HG02763 (cell line): Measurements from ENCODE around the gene ELF1.
A peak's percentile ranks its signal among the peaks of the same experiment; 100 is the strongest.
"Not testable (repeated sequence)": the region's sequence is repeated elsewhere in the genome, so short reads cannot be mapped to it uniquely, and the experiment has no call there.

Source experiments
- ATAC-seq: cut with Tn5 transposase; IDR thresholded peaks from one replicate; pipeline ENCODE4 v1.9.1; 2021; ENCODE audit warnings: mild to moderate bottlenecking, moderate library complexity; ENCODE audit not compliant: unreplicated experiment

The ELF1 gene

GRCh38 chr13:40960716-40961115 lies 58.4 kb downstream of the ELF1 start:
- ATAC-seq, result no peak

GRCh38 chr13:40958655-40959054 lies 60.5 kb downstream of the ELF1 start:
- ATAC-seq, result no peak

DNA sequence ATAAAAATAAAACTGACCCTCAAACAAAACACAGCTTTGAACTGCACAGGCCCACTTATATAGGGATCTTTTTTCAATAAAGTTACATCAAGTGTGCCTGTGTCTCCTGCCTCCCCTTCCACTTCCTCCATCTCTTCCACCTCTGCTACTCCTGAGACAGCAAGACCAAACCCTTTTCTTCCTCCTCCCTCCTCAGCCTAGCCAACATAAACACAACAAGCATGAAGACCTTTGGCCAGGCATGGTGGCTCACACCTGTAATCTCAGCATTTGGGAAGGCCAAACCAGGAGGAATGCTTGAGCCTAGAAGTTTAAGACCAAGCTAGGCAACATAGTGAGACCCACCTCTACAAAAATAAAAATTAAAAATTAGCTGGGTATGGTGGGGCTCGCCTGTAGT lies 72.6 kb downstream of the ELF1 start:
- no peak for ATAC-seq

DNA sequence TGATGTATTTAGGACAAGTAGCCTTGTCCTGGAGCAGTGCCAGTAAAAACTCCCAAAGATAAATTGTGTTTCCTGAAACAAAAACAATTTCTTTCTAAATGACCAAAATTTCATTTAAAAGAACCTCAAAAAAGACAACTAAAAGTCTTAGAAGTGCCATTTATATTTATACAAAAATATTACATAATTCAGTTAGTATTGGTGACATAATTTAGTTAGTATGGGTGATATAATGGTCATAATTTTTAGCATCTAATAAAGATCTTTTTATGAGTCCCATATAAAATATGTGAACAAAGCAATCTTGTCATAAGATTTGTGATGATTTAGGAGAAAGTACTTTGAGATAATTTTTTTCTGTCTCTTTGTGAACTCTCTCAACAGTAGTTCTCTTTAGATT lies 76.0 kb downstream of the ELF1 start:
- ATAC-seq, result no peak

GRCh38 chr13:40941581-40941980 lies 77.5 kb downstream of the ELF1 start:
- no peak for ATAC-seq

DNA sequence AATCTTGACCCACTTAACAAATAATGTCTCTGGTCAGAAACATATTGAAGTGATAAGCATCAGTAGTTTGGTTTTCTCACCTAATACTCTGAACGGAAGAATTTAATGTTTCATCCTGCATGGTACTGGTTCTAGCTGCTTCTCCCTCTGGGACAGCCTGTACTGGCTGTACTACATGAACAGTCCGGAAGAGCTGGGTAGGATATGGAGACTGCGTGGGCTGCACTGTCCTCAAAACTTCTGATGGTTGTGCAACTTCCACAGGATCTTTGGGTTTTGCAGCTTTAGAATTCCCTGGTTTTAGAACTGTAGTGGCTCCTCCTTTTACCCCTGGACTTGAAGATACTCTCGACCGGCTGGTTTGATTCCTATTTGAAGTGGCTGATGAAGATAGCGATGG lies 78.3 kb downstream of the ELF1 start:
- ATAC-seq, result no peak

DNA sequence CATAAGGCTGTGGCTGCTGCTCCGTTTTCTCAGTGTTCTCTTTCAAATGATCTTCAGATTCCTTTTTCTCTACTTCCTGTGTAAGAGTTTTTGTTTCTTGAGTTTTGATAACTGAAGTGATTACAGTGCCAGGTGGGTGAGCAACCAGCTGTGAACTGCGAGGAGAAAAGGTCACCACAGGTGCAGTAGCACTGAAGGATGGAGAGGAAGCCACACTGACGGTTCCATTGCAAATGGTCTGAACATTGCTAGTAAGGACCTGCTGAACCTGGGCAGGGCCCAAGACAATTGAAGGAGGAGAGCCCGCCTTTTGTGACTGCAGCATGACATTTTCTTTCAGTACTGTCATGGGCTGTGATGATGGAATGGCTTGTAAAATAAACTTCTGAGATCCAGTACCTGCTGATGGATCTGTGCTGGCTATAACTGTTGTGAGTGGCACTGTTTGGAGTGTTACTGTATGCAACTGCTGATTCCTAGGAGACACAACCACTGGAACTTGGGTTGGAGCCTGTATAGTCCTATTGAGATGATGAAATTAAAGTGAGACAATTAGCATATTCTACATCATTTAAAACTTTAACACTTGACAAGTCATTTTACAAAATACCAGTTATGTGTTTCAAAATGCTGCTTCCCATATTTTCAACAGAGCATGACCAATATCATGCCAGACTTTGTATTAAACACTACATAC lies 85.5 kb downstream of the ELF1 start:
- peak; percentile 66 for ATAC-seq

DNA sequence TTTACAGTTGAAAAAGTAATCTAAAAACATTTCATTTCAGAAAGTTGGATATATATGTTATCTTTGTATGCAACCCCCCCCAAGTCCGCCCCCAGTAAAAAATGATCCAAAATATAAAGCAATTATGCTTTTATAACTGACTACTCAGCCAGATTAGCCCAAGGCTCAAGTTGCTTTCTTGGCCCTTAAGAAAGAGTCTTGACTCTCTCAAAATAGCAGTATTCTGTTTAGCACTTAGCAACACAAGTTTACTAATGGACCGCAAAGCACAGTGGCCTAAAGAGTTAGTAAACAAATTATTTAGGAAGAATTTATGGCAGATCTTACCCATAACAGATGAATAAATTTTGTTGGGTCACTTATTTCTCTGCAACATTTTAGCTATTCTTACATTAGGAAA lies 86.9 kb downstream of the ELF1 start:
- no peak for ATAC-seq

DNA sequence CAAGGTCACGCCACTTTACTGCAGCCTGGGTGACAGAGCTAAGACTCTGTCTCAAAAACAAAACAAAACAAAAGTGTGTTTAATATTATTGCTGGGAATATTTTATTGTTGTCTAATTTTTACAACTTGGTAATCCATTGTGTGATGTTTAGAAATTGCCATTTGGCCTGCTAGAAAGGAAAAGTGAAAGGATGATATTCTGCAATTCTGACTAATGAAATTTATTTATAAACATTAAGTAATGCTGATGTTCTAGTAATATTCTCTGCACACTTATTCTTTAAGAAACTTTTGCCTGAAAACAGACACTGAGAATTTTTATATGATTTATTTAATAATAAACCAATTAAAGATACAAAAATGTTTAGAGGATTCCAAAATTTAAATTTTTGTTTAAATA lies 87.4 kb downstream of the ELF1 start:
- no peak for ATAC-seq

GRCh38 chr13:40929883-40930282 lies 89.2 kb downstream of the ELF1 start:
- ATAC-seq, result not testable (repeated sequence)

GRCh38 chr13:40928980-40929379 lies 90.1 kb downstream of the ELF1 start:
- ATAC-seq, result no peak

- ATAC-seq, result no peak
These were observed 91.2 kb downstream of the ELF1 start for GRCh38 chr13:40927929-40928328.

GRCh38 chr13:40923867-40924266 lies 95.2 kb downstream of the ELF1 start:
- no peak for ATAC-seq

DNA sequence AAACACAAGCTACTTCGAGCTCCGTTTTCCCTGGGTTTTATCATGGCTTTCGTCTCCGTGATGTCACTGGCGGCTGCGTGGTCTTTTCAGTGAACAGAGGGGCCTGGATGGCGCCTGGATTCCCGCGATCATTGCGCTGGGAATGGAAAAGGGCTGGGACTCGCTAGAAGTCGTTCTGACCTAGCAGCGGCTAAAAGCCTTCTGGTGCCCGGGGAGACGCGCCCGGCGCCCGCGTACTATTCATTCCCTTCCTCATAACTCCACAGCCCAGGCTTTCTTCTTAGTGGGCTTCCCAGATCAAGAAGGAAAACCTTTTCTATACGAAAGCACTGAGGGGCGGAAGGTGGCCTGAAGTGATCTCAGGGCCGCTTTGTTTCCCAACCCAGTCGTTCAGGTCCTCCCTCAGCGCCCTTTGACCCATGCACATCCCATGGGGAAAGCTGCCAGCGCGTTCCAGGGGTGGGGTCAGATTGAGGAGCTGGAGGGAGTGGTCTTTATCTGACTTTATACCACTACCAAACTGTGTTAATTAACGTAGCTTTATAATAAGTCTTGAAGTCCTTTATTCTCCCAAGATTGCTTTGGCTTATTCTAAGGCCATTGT lies 96.6 kb downstream of the ELF1 start:
- ATAC-seq, result no peak

- no peak for ATAC-seq
These were observed 98.3 kb downstream of the ELF1 start for GRCh38 chr13:40920826-40921225.

- ATAC-seq, result not testable (repeated sequence)
These were observed 99.2 kb downstream of the ELF1 start for GRCh38 chr13:40919901-40920300.

- no peak for ATAC-seq
These were observed 102.7 kb downstream of the ELF1 start for GRCh38 chr13:40916207-40916998.

DNA sequence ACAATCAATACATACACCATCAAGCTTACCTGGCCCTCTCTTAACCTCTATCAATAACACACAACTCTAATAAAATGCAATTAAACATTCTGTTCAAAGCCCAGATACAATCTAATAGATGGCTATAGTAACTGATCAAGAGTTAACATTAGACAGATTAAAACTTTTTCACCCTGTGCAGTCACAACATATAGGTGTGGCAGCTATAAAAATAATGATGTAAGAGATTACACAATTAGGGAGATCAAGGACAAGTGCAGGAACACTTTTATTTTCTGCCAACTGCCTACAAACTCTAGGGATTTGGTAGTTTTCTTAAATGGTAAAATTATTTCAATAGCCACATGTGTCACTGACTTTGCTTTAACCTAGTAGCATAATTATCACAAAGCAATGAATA lies 104.3 kb downstream of the ELF1 start:
- ATAC-seq, result not testable (repeated sequence)

GRCh38 chr13:40911341-40911740 lies 107.8 kb downstream of the ELF1 start:
- ATAC-seq, result no peak

GRCh38 chr13:40910324-40911050 lies 108.6 kb downstream of the ELF1 start:
- ATAC-seq, result no peak

DNA sequence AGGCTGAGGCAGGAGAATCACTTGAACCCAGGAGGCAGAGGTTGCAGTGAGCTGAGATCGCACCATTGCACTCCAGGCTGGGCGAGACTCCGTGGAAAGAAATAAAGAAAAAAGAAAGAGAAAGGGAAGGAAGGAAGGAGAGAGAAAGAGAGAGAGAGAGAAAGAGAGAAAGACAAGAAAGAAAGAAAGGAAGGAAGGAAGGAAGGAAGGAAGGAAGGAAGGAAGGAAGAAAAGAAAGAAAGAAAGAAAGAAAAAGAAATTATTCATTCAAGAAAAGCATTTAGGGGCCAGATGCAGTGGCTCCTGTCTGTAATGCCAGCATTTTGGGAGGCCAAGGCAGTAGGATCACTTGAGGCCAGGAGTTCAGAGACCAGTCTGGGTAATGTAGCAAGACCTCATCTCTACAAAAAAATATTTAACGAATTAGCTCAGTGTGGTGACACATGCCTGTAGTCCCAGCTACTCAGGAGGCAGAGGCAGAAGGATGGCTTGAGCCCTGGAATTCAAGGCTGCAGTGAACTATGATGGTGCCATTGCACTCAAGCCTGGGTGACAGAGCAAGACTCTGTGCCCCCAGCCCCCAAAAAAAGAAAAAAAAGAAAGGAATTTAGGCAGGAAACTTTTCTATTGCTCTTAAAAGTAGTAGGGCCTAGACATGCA lies 109.4 kb downstream of the ELF1 start:
- not testable (repeated sequence) for ATAC-seq
